NCI-H1436 treated with DMSO at 0.1 percent for 48 hours (cell line): ENCODE results near the gene SH3YL1.

Experiments
- DNase-seq: peaks from one replicate; lab custom pipeline; 2025; lab: John Stamatoyannopoulos, UW

The SH3YL1 gene

DNA sequence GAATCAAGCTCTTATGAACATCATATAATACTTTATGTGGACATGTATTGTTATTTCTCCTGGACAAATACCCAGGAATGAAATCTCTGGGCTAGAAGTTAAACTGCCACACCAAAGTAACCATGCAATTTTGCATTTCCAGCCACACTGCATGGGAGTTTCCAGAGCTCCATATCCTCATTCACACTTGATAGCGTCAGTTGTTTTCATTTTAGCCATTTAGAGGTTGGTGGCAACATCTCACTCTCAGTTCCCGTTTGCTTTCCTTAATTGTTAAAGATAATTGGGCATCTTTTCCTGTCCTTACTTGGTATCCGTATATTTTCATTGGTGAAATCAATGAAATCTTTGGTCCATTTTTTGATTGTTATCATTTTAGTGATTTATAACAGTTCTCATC, 47.8 kb downstream of the SH3YL1 start:
- no peak for DNase-seq

DNA sequence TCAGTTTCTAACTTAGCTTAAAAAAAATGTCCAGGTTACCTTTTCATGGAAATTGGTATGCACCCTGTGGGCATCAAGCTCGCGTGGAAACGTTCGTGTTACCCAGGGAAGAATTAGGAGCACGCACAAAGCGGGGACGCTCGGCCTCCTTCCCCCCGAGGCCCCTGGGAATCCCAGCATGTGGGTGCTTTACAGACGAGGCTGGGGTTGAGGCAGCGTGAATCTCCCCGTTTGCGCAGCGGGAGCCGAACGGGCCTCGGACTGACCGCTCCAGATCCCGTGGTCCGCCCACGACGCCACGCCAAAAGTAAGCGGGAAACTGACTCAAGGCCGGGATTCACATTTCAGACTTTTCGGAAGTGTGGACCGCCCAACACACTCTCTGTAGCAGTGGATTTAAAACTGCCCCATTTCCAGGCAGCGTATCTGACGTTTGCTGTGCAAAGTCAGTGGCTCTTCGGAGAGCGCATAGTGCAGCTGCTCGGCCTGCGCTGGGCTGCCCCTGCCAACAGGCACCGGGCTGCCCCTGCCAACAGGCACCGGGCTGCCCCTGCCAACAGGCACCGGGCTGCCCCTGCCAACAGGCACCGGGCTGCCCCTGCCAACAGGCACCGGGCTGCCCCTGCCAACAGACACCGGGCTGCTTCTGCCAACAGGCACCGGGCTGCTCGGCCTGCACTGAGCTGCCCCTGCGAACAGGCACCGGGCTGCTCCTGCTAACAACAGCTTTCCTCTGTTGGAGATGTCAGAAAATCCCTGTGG, 49.7 kb downstream of the SH3YL1 start:
- DNase-seq: no peak

- DNase-seq: no peak
Measured at GRCh38 chr2:211486-212184, 52.2 kb downstream of the SH3YL1 start.

DNA sequence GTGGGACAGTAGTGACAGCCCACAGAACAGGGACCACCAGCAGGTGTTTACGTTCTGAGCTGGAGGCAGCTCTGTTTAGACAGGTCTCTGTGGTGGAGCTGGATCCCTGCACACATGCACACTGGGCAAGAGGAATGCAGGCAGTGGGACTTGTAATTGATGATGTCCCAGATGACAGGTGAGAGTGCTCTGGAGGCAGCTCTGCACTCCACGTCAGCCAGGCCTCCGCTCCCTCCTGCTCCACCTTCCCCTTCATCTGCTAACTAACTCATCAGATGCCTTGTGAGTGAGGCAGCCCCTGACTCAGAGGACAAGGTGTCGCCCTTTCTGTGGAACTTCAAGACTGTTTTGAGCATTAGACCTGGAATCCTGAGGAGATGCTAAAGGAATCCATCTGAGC, 53.2 kb downstream of the SH3YL1 start:
- DNase-seq: no peak

GRCh38 chr2:209470-209869, 54.4 kb downstream of the SH3YL1 start:
- no peak for DNase-seq

DNA sequence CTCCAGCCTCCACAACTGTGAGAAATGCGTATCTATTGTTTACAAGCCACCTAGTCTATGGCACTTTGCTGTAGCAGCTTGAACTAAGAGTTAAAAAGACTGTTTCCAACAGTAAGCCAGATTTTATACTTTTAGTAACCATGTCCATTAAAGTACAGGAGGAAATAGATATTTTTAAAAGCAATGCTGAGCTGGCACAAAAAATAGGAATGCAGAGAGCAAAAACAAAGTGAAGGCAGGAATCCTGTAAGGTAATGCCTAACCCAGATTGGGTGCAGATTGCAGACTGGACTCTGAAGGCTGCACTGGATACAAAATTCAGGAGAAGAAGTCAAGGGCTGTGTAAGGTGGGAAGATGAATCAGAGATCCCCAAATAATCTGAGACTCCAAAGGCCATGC, 55.5 kb downstream of the SH3YL1 start:
- DNase-seq: no peak

DNA sequence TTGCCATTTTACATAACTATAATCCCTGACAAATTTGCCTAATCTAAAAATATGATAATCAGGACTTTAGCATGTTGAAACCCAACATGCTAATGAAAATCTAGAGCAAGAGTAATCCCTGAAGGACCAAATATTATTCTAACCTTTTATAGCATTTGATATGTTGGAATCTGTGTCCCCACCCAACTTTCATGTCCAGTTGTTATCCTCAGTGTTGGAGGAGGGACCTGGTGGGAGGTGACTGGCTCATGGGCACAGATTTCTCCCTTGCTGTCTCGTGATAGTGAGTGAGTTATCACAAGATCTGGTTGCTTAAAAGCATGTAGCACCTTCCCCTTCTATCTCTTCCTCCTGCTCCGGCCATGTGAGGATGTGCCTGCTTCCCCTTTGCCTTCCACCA, 59.8 kb downstream of the SH3YL1 start:
- no peak for DNase-seq

DNA sequence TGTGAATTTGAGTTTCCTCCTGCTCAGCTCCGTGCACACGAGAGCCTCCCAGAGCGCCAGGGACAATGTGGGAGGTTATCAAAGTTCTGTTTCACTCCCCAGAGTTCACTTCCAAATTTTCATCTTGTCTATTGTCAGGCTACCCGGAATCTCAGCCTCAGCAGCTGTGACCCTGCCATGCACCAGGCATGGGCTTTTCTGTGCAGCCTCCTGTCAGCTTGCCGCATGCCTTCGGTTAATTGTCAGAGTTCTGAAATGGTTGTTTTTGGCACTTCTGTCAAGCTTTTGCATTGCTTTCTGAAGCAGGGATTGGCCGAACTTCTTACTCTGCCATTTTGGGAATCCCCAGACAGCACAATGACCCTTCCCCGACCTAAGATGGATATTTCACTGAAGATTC, 60.4 kb downstream of the SH3YL1 start:
- no peak for DNase-seq

DNA sequence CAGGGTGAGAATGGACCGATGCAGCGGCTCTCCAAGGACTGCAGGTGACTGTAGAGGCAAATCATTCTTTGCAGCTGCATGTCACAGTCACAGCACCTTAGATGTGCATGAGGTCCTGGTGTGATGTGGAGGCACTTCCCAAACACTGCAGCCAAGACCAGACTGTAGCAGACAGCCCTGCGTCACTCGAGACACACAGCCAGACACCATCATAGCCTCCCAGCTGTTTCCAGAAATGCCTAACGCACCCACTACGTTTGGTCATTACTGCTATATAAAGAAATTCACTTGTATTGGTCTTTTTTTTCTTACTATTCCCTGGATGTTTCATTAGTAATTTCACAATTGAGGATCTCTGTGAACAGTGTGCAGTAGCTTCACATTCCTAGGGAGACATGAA, 60.9 kb downstream of the SH3YL1 start:
- no peak for DNase-seq

- DNase-seq: no peak
Measured at GRCh38 chr2:201648-202433, 62.0 kb downstream of the SH3YL1 start.

- DNase-seq: no peak
Measured at GRCh38 chr2:199041-199966, 64.5 kb downstream of the SH3YL1 start.

- no peak for DNase-seq
Measured at GRCh38 chr2:196406-196805, 67.4 kb downstream of the SH3YL1 start.

DNA sequence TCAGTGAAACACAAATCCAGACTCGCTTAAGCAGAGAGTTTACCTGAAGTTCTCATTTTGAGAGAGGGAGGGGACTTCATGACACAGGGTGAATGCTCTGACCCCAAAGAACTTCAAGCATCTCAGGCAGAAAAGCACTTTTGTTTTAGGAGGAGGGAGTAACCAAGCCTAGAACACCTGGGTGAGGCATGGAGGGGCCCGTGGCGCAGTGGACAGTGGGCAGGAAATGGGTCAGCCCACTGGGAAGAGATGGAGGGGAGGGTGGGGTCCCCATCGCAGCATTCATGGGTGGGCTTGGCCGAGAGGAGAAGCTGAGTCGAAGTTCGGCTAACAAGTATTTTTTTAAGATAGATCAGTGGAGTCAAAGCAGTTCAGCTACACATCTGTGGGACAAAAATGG, 67.9 kb downstream of the SH3YL1 start:
- no peak for DNase-seq

DNA sequence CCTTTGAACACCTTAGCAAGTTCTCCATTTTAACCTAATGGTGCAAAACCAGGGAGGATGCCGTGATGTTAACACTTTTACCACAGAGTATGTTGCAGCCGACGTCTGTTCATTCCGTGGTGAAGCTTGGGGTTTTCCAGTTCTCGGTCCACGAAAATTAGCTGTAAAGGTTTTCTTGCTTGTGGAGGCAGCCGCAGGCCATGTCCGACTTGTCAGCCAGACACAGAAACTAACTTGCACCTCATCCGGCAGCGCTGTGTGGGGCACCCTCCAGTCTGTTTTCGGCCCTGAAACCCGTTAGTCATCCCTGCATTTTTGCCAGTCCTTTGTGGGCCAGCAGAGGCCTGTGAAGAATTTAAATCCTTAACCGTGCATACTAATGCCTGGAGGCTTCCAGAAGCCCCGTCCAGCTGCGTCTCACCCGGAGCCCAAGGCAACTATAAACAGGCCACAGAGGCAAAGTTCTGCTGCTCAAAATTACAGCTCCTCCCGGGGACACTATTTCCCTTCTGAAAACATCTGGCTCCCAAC, 70.6 kb downstream of the SH3YL1 start:
- DNase-seq: no peak

DNA sequence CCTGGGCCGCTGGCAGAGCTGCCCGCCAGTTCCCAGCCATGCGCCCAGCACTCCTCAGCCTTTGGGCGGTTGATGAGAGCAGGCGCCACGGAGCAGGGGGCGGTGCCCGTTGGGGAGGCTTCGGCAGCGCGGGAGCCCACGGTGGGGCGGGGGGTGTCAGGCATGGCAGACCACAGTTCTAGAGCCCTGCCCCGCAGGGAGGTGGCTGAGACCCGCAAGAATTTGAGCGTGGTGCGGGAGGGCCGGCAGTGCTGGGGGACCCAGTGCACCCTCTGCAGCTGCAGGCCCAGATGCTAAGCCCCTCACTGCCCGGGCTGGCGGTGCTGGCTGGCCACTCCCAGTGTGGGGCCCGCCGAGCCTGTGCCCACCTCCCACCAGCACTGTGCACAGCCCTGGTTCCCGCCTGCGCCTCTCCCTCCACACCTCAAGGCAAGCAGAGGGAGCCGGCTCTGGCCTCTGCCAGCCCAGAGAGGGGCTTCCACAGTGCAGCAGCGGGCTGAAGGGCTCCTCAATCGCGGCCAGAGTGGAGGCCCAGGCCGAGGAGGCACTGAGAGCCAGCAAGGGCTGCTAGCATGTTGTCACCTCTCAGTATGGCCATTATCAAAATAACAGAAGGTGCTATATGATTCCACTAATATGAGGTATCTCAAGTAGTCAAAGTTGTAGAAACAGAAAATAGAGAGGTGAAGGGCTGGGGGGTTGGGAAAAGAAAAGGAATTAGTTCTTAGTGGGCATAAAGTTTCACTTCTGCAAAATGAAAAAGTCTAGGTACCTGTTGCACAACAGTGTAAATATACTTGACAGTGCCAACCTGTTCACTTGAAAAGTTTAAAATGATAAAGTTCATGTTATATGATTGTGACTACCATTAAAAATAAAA, 72.3 kb downstream of the SH3YL1 start:
- no peak for DNase-seq

- no peak for DNase-seq
Measured at GRCh38 chr2:187825-188224, 76.0 kb downstream of the SH3YL1 start.

DNA sequence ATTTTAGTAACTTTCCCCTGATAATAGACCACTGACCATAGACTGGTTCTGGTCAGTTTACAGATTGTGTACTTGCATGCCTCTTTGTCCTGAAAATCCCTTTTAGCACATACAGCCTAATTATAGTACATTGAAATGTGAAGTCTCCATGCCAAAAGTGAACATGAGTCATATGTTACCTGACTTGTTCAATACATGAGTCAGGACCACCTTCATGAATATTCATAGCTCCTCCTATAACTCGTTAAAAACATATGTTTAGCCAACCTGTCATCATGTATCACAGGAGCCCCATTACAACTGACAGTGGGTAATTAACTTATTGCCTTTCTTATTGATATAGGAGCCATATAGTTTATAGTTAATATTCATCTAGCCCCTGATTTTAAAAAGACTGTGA, 78.6 kb downstream of the SH3YL1 start:
- no peak for DNase-seq

GRCh38 chr2:184695-185094, 79.1 kb downstream of the SH3YL1 start:
- no peak for DNase-seq

DNA sequence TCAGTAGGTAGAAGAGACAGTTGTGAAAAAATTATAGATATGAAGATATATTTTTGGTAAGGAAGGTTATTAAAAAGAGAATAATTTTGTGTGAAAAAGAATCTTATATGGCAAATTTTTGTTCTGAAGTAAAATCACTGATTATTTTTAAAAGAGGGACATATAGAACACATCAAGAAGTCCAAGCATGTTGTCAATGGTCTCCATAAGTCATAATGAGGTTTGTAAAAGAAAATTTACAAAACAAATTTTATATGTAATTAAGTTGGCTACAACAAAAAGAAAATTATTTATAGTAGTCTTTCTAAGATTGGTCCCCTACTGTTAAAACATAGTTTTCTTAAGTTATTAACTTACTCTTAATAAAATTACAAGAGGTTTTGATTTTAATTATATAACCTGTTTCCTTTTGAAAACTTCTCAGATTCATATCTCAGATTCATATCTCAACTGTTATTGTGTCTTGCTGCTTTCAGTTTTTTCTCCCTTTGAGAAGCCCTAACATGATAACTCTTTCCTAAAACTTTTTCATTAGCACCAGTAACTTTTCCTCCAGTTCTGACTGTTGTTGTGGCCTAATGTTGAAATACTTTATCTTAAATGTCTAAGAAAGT, 81.2 kb downstream of the SH3YL1 start:
- no peak for DNase-seq

- no peak for DNase-seq
Measured at GRCh38 chr2:180311-180710, 83.5 kb downstream of the SH3YL1 start.
